ENCODE measurements around the gene PDE4B.

Gene PDE4B

DNA sequence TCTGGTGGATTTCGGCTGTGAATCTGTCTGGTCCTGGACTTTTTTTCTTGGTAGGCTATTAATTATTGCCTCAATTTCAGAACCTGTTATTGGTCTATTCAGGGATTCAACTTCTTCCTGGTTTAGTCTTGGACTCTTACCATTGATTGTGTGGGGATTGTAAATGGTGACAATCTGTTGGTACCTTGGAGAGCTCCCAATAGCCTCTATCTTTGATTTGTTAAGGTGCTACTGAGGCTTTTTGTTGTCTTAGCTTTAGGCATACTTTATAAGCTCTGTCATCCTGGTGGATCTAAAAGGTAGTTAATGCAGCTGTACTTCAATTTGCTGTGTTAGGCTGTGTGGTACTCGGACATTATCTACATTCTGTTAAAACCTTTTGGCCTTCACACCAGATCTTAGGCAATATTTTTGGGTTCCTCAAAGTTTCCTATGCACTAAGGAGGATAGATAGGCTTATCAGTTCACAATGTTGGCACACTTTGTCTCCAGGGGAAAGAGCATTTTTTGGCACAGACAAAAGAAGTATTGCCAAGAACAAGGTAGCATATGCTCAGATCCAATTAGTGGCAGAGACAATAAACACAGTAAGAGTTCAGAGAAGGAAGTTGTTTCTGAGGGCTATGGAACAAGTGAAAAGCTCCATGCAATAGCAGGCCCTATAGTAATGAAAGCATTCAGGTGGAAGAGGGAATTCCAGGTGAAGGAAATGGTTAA, 230.4 kb downstream of the PDE4B start:
- Histone ChIP-seq H3K36me3 (replicated peaks) (no peaks in the 10 kb centered on the region), H3K27ac (no peak overlapping the region), H3K27me3 (replicated peaks) (no peaks in the 10 kb centered on the region), H3K4me3 (ENCODE audit: low read depth, low read length) (no peak overlapping the region)
- TF ChIP-seq, protein P1, sequence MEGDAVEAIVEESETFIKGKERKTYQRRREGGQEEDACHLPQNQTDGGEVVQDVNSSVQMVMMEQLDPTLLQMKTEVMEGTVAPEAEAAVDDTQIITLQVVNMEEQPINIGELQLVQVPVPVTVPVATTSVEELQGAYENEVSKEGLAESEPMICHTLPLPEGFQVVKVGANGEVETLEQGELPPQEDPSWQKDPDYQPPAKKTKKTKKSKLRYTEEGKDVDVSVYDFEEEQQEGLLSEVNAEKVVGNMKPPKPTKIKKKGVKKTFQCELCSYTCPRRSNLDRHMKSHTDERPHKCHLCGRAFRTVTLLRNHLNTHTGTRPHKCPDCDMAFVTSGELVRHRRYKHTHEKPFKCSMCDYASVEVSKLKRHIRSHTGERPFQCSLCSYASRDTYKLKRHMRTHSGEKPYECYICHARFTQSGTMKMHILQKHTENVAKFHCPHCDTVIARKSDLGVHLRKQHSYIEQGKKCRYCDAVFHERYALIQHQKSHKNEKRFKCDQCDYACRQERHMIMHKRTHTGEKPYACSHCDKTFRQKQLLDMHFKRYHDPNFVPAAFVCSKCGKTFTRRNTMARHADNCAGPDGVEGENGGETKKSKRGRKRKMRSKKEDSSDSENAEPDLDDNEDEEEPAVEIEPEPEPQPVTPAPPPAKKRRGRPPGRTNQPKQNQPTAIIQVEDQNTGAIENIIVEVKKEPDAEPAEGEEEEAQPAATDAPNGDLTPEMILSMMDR (IDR thresholded peaks at IDR 0.05; ENCODE audit: low read depth, low read length, missing control alignments), result no peak
- in situ Hi-C loops (cut with HindIII; ENCODE audit: low pct_ligation_motif_present, low sequenced_read_pairs), result no loop called here
- peak; percentile 1 for DNase-seq

- H3K27me3 ChIP-seq (replicated peaks), result no peaks in the 10 kb centered on the region
- DNase-seq, result no peak
- H3K27ac ChIP-seq, result no peak overlapping the region
- TF ChIP-seq, protein P1 (IDR thresholded peaks at IDR 0.05; ENCODE audit: low read depth, low read length, missing control alignments), result no peak
- in situ Hi-C loops (cut with HindIII; ENCODE audit: low pct_ligation_motif_present, low sequenced_read_pairs), result no loop called here
- no peak overlapping the region for H3K4me3 ChIP-seq (ENCODE audit: low read depth, low read length)
- H3K36me3 ChIP-seq (replicated peaks), result no peaks in the 10 kb centered on the region
These were observed 232.5 kb downstream of the PDE4B start for GRCh38 chr1:66025188-66025587.

GRCh38 chr1:66028035-66028434, 235.3 kb downstream of the PDE4B start:
- DNase-seq, result no peak
- TF ChIP-seq, protein P1 (IDR thresholded peaks at IDR 0.05; ENCODE audit: low read depth, low read length, missing control alignments), result no peak
- H3K27me3 ChIP-seq (replicated peaks), result no peaks in the 10 kb centered on the region
- no peaks in the 10 kb centered on the region for H3K36me3 ChIP-seq (replicated peaks)
- H3K27ac ChIP-seq, result no peak overlapping the region
- H3K4me3 ChIP-seq (ENCODE audit: low read depth, low read length), result no peak overlapping the region
- in situ Hi-C loops (cut with HindIII; ENCODE audit: low pct_ligation_motif_present, low sequenced_read_pairs), result no loop called here

GRCh38 chr1:66033781-66034180, 241.1 kb downstream of the PDE4B start:
- Histone ChIP-seq H3K27ac (no peak overlapping the region), H3K4me3 (ENCODE audit: low read depth, low read length) (no peak overlapping the region), H3K36me3 (replicated peaks) (no peaks in the 10 kb centered on the region), H3K27me3 (replicated peaks) (no peaks in the 10 kb centered on the region)
- TF ChIP-seq, protein P1 (IDR thresholded peaks at IDR 0.05; ENCODE audit: low read depth, low read length, missing control alignments), result no peak
- DNase-seq, result no peak
- in situ Hi-C loops (cut with HindIII; ENCODE audit: low pct_ligation_motif_present, low sequenced_read_pairs), result no loop called here

DNA sequence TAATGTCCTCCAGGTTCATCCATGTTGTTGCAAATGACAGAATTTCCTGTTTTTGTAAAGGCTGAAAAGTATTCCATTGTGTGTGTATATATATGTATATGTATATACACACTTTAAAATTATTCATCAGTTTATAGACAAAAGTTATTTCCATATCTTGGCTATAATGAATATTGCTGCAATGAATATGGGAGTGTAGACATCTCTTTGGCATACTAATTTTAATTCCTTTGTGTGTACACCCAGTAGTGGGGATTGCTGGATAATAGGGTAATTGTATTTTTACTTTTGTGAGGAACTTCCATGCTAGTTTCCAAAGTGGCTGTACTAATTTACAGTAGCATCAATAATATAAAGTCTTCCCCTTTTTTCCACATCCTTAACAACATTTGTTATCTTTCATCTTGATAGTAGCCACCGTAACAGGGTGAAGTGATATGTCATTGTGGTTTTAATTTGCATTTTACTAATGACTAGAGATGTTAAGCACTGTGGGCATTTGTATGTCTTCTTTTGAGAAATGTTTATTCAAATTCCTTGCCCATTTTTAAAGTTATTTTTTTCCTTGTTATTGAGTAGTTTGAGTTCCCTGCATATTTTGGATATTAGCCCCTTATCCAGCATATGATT, 243.0 kb downstream of the PDE4B start:
- H3K36me3 ChIP-seq (replicated peaks), result no peaks in the 10 kb centered on the region
- H3K4me3 ChIP-seq (ENCODE audit: low read depth, low read length), result no peak overlapping the region
- no peak for DNase-seq
- no peaks in the 10 kb centered on the region for H3K27me3 ChIP-seq (replicated peaks)
- in situ Hi-C loops (cut with HindIII; ENCODE audit: low pct_ligation_motif_present, low sequenced_read_pairs), result no loop called here
- no peak overlapping the region for H3K27ac ChIP-seq
- TF ChIP-seq, protein P1 (IDR thresholded peaks at IDR 0.05; ENCODE audit: low read depth, low read length, missing control alignments), result no peak
